ENCODE data around the gene ZNF423. TPM values are rescaled to one million over a fixed set of nuclear protein-coding genes. Genes with fewer than 3 reads are reported as not detected.

Gene ZNF423
- total and polyA plus RNA-seq, 2 experiments from 2014 or later, result 14.9 to 41.8 TPM

DNA sequence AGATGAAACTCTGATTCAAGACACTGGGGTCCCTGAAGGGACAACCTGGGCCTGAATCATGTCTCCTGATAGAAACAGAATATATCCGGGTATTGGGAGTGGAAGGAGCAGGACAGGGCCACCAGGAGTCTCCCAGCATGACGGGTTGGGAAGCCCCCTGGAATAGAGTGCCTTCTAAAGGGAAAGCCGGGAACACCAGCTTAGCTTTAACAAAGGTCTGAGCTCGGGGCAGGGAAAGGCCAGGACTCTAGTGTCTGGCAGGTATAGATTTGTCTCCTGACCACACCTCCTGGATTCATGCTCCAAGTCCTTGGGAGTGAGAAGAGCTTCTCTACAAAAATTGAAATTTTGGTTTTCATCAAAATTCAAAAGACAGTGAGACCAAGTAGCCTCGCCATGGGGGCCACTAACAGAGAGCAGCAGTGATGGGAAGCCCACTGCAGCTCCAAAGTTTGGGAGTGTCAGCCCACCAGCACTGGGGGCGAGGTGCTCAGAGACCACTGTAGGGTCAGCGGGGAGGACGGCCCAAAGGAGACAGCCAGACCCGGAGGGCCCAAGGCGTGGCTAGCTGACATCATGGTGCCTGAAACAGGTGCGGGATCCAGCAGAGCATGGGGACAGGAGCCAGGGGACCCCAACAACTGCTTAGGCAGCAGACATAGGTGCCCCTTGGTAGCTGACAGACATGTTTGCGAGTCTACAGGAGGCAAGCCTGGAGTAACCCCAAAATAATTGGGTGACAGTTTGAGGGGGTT is 401.3 kb downstream of the ZNF423 start:
- H3K79me2 ChIP-seq (replicated peaks; ENCODE audit: insufficient read depth), result no peaks in the 10 kb centered on the region

More for the DNA sequence above, 401.3 kb downstream of the ZNF423 start:
- peaks cover 14% of the 10 kb centered on the region; the same call in 1 of the 2 replicates for H3K4me1 ChIP-seq (ENCODE audit: insufficient read depth)
- no peak overlapping the region for H3K4me3 ChIP-seq
- H3K36me3 ChIP-seq (ENCODE audit: insufficient read depth), result no peaks in the 10 kb centered on the region
- H3K36me3 Mint-ChIP-seq (ENCODE audit: low read depth), result no peaks in the 10 kb centered on the region
- no peaks in the 10 kb centered on the region for H3K27me3 ChIP-seq (ENCODE audit: insufficient read depth)
- H3F3A ChIP-seq (replicated peaks; ENCODE audit: low read depth), result no peaks in the 10 kb centered on the region
- H3K4me1 Mint-ChIP-seq, result peaks cover 21% of the 10 kb centered on the region
- DNase-seq (ENCODE audit: low spot score), result no peak
- H3K27me3 Mint-ChIP-seq (ENCODE audit: insufficient read depth, low read depth, poor library complexity), result peaks cover 5% of the 10 kb centered on the region
- ATAC-seq, result no peak
- H3K9me2 ChIP-seq (ENCODE audit: insufficient read depth), result no peaks in the 10 kb centered on the region
- no peak overlapping the region for H3K27ac ChIP-seq (ENCODE audit: low read depth)
- no peak overlapping the region for H3K4me2 ChIP-seq
- peak overlapping the region; percentile 63; the same call in 1 of the 2 replicates for H2AFZ ChIP-seq
- no peaks in the 10 kb centered on the region for H4K20me1 ChIP-seq (replicated peaks; ENCODE audit: insufficient read depth)
- H3K4me3 Mint-ChIP-seq, result no peak overlapping the region
- H3K9me3 Mint-ChIP-seq, result no peaks in the 10 kb centered on the region
- no peak overlapping the region for H3K27ac Mint-ChIP-seq
- TF ChIP-seq NANOG (IDR thresholded peaks at IDR 0.05; ENCODE audit: borderline replicate concordance) (no peak), POLR2AphosphoS5 (IDR thresholded peaks at IDR 0.05; ENCODE audit: low read depth) (no peak), STAT1 (IDR thresholded peaks at IDR 0.05; ENCODE audit: unreplicated experiment) (no peak), ETS1 (IDR thresholded peaks at IDR 0.05) (no peak), ZNF331 (CRISPR knock-in tag; IDR thresholded peaks at IDR 0.05; ENCODE audit: low read depth) (no peak), EZH2 (IDR thresholded peaks at IDR 0.05; ENCODE audit: low read depth, unreplicated experiment) (no peak), JUNB (IDR thresholded peaks at IDR 0.05; ENCODE audit: unreplicated experiment) (no peak), EZH2phosphoT487 (IDR thresholded peaks at IDR 0.05; ENCODE audit: unreplicated experiment) (no peak), CREB1 (CRISPR knock-in tag; IDR thresholded peaks at IDR 0.05; ENCODE audit: low read depth) (no peak), ZNF114 (CRISPR knock-in tag; IDR thresholded peaks at IDR 0.05) (no peak)
- TF ChIP-seq, protein P1, sequence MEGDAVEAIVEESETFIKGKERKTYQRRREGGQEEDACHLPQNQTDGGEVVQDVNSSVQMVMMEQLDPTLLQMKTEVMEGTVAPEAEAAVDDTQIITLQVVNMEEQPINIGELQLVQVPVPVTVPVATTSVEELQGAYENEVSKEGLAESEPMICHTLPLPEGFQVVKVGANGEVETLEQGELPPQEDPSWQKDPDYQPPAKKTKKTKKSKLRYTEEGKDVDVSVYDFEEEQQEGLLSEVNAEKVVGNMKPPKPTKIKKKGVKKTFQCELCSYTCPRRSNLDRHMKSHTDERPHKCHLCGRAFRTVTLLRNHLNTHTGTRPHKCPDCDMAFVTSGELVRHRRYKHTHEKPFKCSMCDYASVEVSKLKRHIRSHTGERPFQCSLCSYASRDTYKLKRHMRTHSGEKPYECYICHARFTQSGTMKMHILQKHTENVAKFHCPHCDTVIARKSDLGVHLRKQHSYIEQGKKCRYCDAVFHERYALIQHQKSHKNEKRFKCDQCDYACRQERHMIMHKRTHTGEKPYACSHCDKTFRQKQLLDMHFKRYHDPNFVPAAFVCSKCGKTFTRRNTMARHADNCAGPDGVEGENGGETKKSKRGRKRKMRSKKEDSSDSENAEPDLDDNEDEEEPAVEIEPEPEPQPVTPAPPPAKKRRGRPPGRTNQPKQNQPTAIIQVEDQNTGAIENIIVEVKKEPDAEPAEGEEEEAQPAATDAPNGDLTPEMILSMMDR (conservative IDR thresholded peaks at IDR 0.05; ENCODE audit: low read depth in 2 of 2), result no peak
- TF ChIP-seq, protein P2, sequence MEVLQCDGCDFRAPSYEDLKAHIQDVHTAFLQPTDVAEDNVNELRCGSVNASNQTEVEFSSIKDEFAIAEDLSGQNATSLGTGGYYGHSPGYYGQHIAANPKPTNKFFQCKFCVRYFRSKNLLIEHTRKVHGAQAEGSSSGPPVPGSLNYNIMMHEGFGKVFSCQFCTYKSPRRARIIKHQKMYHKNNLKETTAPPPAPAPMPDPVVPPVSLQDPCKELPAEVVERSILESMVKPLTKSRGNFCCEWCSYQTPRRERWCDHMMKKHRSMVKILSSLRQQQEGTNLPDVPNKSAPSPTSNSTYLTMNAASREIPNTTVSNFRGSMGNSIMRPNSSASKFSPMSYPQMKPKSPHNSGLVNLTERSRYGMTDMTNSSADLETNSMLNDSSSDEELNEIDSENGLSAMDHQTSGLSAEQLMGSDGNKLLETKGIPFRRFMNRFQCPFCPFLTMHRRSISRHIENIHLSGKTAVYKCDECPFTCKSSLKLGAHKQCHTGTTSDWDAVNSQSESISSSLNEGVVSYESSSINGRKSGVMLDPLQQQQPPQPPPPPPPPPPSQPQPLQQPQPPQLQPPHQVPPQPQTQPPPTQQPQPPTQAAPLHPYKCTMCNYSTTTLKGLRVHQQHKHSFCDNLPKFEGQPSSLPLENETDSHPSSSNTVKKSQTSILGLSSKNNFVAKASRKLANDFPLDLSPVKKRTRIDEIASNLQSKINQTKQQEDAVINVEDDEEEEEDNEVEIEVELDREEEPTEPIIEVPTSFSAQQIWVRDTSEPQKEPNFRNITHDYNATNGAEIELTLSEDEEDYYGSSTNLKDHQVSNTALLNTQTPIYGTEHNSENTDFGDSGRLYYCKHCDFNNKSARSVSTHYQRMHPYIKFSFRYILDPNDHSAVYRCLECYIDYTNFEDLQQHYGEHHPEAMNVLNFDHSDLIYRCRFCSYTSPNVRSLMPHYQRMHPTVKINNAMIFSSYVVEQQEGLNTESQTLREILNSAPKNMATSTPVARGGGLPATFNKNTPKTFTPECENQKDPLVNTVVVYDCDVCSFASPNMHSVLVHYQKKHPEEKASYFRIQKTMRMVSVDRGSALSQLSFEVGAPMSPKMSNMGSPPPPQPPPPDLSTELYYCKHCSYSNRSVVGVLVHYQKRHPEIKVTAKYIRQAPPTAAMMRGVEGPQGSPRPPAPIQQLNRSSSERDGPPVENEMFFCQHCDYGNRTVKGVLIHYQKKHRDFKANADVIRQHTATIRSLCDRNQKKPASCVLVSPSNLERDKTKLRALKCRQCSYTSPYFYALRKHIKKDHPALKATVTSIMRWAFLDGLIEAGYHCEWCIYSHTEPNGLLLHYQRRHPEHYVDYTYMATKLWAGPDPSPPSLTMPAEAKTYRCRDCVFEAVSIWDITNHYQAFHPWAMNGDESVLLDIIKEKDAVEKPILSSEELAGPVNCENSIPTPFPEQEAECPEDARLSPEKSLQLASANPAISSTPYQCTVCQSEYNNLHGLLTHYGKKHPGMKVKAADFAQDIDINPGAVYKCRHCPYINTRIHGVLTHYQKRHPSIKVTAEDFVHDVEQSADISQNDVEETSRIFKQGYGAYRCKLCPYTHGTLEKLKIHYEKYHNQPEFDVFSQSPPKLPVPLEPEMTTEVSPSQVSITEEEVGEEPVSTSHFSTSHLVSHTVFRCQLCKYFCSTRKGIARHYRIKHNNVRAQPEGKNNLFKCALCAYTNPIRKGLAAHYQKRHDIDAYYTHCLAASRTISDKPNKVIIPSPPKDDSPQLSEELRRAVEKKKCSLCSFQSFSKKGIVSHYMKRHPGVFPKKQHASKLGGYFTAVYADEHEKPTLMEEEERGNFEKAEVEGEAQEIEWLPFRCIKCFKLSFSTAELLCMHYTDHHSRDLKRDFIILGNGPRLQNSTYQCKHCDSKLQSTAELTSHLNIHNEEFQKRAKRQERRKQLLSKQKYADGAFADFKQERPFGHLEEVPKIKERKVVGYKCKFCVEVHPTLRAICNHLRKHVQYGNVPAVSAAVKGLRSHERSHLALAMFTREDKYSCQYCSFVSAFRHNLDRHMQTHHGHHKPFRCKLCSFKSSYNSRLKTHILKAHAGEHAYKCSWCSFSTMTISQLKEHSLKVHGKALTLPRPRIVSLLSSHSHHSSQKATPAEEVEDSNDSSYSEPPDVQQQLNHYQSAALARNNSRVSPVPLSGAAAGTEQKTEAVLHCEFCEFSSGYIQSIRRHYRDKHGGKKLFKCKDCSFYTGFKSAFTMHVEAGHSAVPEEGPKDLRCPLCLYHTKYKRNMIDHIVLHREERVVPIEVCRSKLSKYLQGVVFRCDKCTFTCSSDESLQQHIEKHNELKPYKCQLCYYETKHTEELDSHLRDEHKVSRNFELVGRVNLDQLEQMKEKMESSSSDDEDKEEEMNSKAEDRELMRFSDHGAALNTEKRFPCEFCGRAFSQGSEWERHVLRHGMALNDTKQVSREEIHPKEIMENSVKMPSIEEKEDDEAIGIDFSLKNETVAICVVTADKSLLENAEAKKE (CRISPR knock-in tag; IDR thresholded peaks at IDR 0.05), result no peak
- TF ChIP-seq, protein P3, sequence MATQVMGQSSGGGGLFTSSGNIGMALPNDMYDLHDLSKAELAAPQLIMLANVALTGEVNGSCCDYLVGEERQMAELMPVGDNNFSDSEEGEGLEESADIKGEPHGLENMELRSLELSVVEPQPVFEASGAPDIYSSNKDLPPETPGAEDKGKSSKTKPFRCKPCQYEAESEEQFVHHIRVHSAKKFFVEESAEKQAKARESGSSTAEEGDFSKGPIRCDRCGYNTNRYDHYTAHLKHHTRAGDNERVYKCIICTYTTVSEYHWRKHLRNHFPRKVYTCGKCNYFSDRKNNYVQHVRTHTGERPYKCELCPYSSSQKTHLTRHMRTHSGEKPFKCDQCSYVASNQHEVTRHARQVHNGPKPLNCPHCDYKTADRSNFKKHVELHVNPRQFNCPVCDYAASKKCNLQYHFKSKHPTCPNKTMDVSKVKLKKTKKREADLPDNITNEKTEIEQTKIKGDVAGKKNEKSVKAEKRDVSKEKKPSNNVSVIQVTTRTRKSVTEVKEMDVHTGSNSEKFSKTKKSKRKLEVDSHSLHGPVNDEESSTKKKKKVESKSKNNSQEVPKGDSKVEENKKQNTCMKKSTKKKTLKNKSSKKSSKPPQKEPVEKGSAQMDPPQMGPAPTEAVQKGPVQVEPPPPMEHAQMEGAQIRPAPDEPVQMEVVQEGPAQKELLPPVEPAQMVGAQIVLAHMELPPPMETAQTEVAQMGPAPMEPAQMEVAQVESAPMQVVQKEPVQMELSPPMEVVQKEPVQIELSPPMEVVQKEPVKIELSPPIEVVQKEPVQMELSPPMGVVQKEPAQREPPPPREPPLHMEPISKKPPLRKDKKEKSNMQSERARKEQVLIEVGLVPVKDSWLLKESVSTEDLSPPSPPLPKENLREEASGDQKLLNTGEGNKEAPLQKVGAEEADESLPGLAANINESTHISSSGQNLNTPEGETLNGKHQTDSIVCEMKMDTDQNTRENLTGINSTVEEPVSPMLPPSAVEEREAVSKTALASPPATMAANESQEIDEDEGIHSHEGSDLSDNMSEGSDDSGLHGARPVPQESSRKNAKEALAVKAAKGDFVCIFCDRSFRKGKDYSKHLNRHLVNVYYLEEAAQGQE (IDR thresholded peaks at IDR 0.05; ENCODE audit: unreplicated experiment), result no peak
